OCI-LY3 (cell line): ENCODE measurements around the gene SLAMF7.

Experiments used
- H2AFZ ChIP-seq: fragments of 200-600, 300-600 bp; shearing (Covaris generic); 2 replicates; pipeline ENCODE4 v1.6.0; 2014; ENCODE audit warnings: antibody characterized with exemption, low read depth, low read length
- H3K27ac ChIP-seq: fragments of 200-600, 300-600 bp; sonication (generic); 2 replicates; pipeline ENCODE4 v1.5.1; 2014; ENCODE audit warnings: mild to moderate bottlenecking, low read length, moderate library complexity, mixed read lengths
- H3K27me3 ChIP-seq: fragments of 200-600, 300-600 bp; sonication (generic); 2 replicates; pipeline ENCODE4 v1.6.1; 2014; ENCODE audit warnings: low read depth, low read length, mixed read lengths
- H3K36me3 ChIP-seq: fragments of 200-600, 300-600 bp; sonication (generic); replicated peaks from 2 replicates; pipeline ENCODE3; 2014; ENCODE audit warnings: low read depth, low read length, mixed read lengths
- H3K4me1 ChIP-seq: fragments of 300-600, 200-600 bp; sonication (generic); 2 replicates; pipeline ENCODE4 v1.6.1; 2014; ENCODE audit warnings: low read length, mixed read lengths
- H3K4me2 ChIP-seq: fragments of 200-600, 300-600 bp; sonication (generic); 2 replicates; pipeline ENCODE4 v1.6.1; 2014; ENCODE audit warnings: low read length, mixed read lengths
- H3K4me3 ChIP-seq: fragments of 300-600, 200-600 bp; sonication (generic); 2 replicates; pipeline ENCODE4 v1.5.1; 2014; ENCODE audit warnings: antibody characterized with exemption, mild to moderate bottlenecking, low read length, moderate library complexity
- H3K79me2 ChIP-seq: fragments of 300-600, 200-600 bp; shearing (Covaris generic); 2 replicates; pipeline ENCODE4 v1.6.1; 2014; ENCODE audit warnings: mild to moderate bottlenecking, low read length, mixed read lengths
- H3K9ac ChIP-seq: fragments of 300-600, 200-600 bp; shearing (Covaris generic); 2 replicates; pipeline ENCODE4 v1.6.0; 2014; ENCODE audit warnings: mild to moderate bottlenecking, low read length, moderate library complexity
- H3K9me3 ChIP-seq: fragments of 200-600, 300-600 bp; shearing (Covaris generic); 2 replicates; pipeline ENCODE4 v1.6.1; 2014; ENCODE audit warnings: low read length, mixed read lengths; ENCODE audit not compliant: insufficient read depth
- H4K20me1 ChIP-seq: fragments of 200-600, 300-600 bp; sonication (generic); 2 replicates; pipeline ENCODE4 v1.6.1; 2016; ENCODE audit warnings: low read length, mixed read lengths; ENCODE audit not compliant: insufficient read depth
- CTCF ChIP-seq: fragments of 200-600, 300-600 bp; sonication (generic); IDR thresholded peaks from 2 replicates; pipeline ENCODE4 v1.5.1; 2014; ENCODE audit warnings: antibody characterized with exemption, low read length, low read depth
- EZH2phosphoT487 ChIP-seq: fragments of 200-600 bp; shearing (Covaris generic); IDR thresholded peaks from 2 replicates; pipeline ENCODE4 v1.6.1; 2018; ENCODE audit warnings: antibody characterized with exemption, mixed run types, low read depth

The SLAMF7 gene

GRCh38 chr1:160733898-160734297 is 5.1 kb upstream of the SLAMF7 start:
- Histone ChIP-seq H3K9me3 (peaks cover 39% of the 10 kb centered on the region), H3K4me2 (peak overlapping the region; percentile 11; the same call in 1 of the 2 replicates), H3K4me1 (peaks cover 40% of the 10 kb centered on the region), H3K9ac (no peak overlapping the region), H4K20me1 (no peaks in the 10 kb centered on the region), H3K4me3 (no peak overlapping the region; the same call in 1 of the 2 replicates), H3K27me3 (no peaks in the 10 kb centered on the region), H3K79me2 (no peaks in the 10 kb centered on the region), H3K36me3 (peaks cover 26% of the 10 kb centered on the region), H3K27ac (peak overlapping the region; percentile 12; the same call in 1 of the 2 replicates), H2AFZ (no peak overlapping the region)
- TF ChIP-seq CTCF (no peak), EZH2phosphoT487 (no peak)

GRCh38 chr1:160734301-160734700 is 4.7 kb upstream of the SLAMF7 start:
- Histone ChIP-seq H3K4me2 (peak overlapping the region; percentile 11; the same call in 1 of the 2 replicates), H3K27ac (peak overlapping the region; percentile 12; the same call in 1 of the 2 replicates), H2AFZ (no peak overlapping the region)

GRCh38 chr1:160738271-160738670 is 776 bp upstream of the SLAMF7 start:
- Histone ChIP-seq H3K4me3 (peak overlapping the region; percentile 81; the same call in 1 of the 2 replicates), H3K4me2 (peak overlapping the region; percentile 85; the same call in 1 of the 2 replicates), H3K9me3 (peaks cover 37% of the 10 kb centered on the region), H3K27ac (peak overlapping the region; percentile 83), H3K4me1 (peaks cover 58% of the 10 kb centered on the region), H2AFZ (no peak overlapping the region), H3K79me2 (peaks cover 42% of the 10 kb centered on the region), H3K27me3 (no peaks in the 10 kb centered on the region), H3K9ac (peak overlapping the region; percentile 87; the same call in 1 of the 2 replicates), H4K20me1 (peaks cover 3% of the 10 kb centered on the region; the same call in 1 of the 2 replicates), H3K36me3 (peaks cover 53% of the 10 kb centered on the region)
- TF ChIP-seq EZH2phosphoT487 (no peak), CTCF (no peak)

More at GRCh38 chr1:160734301-160734700, 4.7 kb upstream of the SLAMF7 start:
- peaks cover 39% of the 10 kb centered on the region for H3K9me3 ChIP-seq
- H3K4me3 ChIP-seq = no peak overlapping the region; the same call in 1 of the 2 replicates
- TF ChIP-seq CTCF (no peak), EZH2phosphoT487 (no peak)
- H3K36me3 ChIP-seq = peaks cover 26% of the 10 kb centered on the region
- peaks cover 2% of the 10 kb centered on the region for H3K79me2 ChIP-seq
- no peaks in the 10 kb centered on the region for H3K27me3 ChIP-seq
- H3K9ac ChIP-seq = no peak overlapping the region
- H3K4me1 ChIP-seq = peaks cover 37% of the 10 kb centered on the region
- H4K20me1 ChIP-seq = no peaks in the 10 kb centered on the region

- TF ChIP-seq CTCF (no peak), EZH2phosphoT487 (no peak)
- H3K4me3 ChIP-seq = peak overlapping the region; percentile 81
- no peak overlapping the region for H2AFZ ChIP-seq
- H3K27me3 ChIP-seq = no peaks in the 10 kb centered on the region
- H3K36me3 ChIP-seq = peaks cover 42% of the 10 kb centered on the region
- H3K4me1 ChIP-seq = peaks cover 65% of the 10 kb centered on the region
- peak overlapping the region; percentile 83 for H3K27ac ChIP-seq
- peak overlapping the region; percentile 87 for H3K9ac ChIP-seq
- peaks cover 19% of the 10 kb centered on the region for H3K9me3 ChIP-seq
- H3K79me2 ChIP-seq = peaks cover 57% of the 10 kb centered on the region
- peak overlapping the region; percentile 85 for H3K4me2 ChIP-seq
- peaks cover 9% of the 10 kb centered on the region; the same call in 1 of the 2 replicates for H4K20me1 ChIP-seq
These were observed 1.2 kb downstream of the SLAMF7 start for GRCh38 chr1:160740133-160740688.
